GM21515 (cell line): ENCODE data around the gene SH3BGRL2.

ENCODE experiments used
- ATAC-seq: cut with Tn5 transposase; IDR thresholded peaks from one replicate; pipeline ENCODE4 v1.9.1; 2021; ENCODE audit not compliant: unreplicated experiment

Gene SH3BGRL2

DNA sequence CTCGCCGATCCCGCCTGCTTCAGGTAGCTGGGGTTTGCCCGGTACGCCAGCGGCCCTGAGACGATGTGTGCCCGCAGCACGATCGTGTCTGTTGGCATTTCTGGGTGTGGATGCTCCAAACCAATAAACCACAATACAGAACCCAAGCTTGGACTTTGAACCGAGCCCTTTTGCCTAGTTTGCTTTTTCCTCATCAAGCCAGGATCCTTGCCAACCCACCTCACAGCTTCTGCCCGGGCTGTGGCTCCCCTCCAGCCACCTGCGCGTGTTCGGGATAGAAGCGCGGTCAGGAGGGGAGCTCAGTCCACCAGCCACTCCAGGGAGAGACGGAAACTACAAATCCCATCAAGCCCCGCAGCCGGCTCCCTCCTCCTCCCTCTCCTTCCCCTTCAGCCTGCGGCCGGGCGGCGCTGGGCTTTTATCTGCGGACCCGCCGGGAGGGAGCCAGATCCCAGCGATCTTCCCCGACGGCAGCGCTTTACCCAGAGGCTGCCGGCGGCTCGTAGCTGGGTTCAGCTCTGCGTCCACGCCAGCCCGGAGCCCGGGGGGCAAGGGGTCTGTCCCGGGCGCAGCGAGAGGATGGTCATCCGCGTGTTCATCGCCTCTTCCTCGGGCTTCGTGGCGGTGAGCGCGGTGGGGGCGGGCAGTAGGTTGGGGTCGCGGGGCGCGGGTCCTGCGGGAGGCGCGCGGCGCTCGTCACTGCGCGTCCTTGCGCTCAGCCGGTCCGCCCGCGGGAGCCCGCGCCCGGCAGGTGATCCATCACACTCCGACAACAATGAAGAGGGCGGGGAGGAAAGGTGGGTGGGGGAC, at the start of gene SH3BGRL2:
TSS of gene SH3BGRL2 (plus strand) at position 447 of the 810 bp plus-strand sequence. CDS start at position 580, 133 bp downstream.
- no peak for ATAC-seq

GRCh38 chr6:79584332-79584731, 46.8 kb upstream of the SH3BGRL2 start:
- no peak for ATAC-seq

DNA sequence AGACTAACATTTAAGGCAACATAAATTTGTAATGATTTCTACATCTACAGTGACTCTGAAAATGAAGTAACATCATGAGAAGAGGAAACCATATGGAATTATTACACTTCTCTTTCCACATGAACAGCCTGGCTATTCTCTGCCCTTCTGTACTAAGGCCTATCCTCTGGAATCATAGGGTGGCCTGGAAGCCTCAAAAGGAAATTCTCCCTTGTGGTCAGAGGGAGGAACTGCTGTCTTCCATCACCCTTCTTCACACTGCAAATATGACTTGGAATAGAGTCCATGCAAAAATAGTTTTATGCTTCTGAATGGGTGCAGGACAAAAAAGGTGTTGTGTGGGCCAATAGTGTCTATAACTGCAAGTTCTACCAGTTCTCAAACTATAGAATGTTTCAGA, 44.6 kb upstream of the SH3BGRL2 start:
- no peak for ATAC-seq

DNA sequence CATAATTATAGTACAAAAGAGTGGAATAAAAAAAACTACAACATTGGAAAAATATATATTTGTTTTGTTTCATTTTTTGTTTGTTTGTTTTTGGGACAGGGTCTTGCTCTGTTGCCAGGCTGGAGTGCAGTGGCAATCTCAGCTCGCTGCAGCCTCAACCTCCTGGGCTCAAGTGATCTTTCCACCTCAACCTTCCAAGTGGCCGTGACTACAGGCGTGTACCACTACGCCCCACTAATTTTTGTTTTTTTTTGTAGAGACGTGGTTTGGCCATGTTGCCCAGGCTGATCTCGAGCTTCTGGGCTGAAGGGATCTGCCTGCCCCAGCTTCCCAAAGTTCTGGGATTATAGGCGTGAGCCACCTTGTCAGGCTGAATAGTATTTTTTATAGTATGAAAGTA, 41.4 kb upstream of the SH3BGRL2 start:
- no peak for ATAC-seq

DNA sequence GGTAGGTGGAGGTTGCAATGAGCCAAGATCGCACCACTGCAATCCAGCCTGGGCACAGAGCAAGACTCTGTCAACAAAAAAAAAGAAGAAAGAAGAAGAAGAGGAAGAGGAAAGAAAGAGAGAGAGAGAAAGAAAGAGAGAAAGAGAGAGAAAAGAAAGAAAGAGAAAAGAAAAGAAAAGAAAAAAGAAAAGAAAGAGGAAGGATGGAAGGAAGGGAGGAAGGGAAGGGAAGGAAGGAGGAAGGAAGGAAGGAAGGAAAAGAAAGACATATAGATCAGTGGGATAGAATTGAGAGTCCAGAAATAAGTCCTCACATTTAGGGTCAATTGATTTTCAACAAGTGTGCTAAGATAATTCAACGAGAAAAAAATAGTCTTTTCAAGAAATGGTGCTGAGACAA, 34.0 kb upstream of the SH3BGRL2 start:
- no peak for ATAC-seq

DNA sequence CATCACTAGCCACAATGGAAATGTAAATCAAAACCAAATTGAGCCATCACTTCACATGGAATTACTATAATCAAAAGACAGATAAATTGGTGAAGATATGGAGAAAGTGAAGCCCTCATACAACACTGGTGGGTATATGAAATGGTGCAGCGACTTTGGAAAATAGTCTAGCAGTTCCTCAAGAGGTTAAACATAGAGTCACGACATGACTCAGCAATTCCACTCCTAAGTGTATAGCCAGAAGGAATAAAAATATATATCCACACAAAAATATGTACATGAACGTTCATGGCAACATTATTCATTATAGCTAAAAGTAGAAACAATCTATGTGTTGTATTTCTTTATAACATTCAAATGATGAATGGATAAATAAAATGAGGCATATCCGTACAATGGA, 33.1 kb upstream of the SH3BGRL2 start:
- no peak for ATAC-seq

DNA sequence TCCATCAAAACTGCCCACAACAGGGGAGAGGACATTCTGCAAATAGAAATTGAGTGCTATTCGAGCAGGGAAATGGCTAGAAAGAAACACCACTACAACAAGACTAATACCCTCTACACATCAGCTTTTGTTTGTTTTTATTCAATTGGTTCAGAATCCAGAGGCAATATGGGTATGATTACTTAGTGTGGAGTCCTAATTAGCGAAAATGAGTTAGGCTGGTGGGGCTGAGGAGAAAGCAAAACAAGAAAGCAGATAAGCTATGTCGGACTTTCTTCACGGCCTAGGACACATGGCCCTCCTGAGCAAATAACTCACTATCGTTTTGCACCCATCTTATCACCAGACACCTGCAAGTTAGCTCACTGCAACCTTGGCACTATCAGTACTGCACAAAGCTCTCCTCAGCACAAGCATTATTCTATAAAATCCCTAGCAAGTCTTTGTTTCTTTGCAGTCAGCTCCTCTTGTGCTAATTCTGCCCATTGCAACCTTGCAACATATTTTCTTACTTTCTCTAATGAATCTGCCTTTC, 31.3 kb upstream of the SH3BGRL2 start:
- ATAC-seq = no peak

DNA sequence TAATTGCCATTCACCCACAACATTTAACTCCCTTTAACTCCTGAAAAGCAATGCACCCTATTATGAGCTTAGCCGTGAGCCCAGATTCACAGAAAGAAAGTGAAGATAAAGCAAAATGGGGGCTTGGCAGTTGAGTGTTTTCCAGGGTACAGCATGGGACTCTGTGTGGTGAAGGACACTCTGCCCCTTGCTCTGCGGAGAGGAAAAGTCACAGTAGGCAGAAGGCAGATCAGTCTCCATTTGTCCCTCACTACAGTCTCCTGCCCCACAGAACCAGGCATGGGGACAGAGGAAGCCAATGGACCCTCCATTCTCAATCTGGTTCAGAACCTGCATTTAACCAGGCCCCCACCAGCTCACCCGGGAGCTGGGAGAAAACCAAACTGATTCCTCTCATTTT, 30.8 kb upstream of the SH3BGRL2 start:
- no peak for ATAC-seq

GRCh38 chr6:79600812-79601609, 30.1 kb upstream of the SH3BGRL2 start:
- no peak for ATAC-seq

DNA sequence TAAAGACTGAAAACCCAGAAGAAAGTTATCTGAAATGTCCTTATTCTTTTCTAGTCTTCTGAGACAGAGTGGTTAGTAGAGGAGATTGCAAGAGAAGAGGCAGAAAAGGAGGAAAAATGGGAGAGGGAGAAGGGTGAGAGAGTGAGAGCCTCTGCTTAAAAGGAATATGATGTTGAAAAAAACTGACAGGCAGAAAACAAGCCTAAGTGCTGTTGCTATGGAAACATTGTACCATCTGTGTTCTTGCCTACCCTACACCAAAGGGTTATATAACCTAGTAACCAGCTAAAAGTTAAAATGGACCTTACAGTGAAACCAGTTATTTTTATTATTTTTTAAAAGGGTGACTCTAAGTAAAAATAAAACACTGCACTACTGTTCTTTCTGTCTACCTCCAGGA, 28.3 kb upstream of the SH3BGRL2 start:
- ATAC-seq = no peak

- no peak for ATAC-seq
Measured at GRCh38 chr6:79604583-79605037, 26.5 kb upstream of the SH3BGRL2 start.

- ATAC-seq = no peak
Measured at GRCh38 chr6:79605061-79605460, 26.1 kb upstream of the SH3BGRL2 start.

- ATAC-seq = no peak
Measured at GRCh38 chr6:79605968-79606764, 25.0 kb upstream of the SH3BGRL2 start.

GRCh38 chr6:79607000-79607399, 24.1 kb upstream of the SH3BGRL2 start:
- no peak for ATAC-seq

DNA sequence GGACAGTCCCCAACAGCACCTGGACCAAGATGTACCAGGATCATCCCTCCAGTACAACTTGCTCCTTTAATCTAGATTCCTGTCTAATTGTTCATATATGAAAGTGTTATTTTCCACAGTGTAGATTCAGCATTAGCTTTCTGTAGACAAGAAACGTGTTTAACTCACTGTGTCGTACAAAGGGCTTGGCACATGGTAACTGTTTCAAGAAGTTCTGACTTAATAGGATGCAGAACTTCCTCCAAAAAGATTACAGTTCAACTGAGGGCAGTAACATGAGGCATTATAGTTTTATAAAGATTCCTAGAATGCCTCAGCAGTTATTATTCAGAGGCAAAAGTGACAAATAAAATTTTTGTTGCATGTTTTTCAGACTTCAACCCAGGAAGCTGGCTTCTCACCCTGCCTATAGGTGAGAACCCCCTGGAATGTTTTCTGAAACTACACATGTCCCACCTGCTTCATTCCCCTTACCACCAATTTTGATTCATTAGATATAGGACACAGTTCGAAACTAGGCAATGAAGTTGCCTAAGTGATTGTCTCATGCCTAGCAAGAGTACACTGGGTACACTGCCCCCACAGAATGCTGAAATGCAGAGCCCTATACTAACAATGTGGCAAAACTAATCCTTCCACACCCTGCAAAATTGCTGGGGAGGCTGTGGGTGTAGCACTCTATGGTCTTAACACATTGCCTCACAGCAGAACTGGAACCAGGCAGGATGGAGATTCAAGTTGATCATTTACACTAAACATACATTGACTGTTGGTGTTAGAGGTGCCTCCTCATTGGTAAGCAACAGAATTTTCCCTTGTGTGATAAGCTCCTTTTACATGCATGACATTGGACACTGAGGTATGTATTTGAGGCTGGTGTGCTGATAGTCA, 22.6 kb upstream of the SH3BGRL2 start:
- ATAC-seq = no peak

DNA sequence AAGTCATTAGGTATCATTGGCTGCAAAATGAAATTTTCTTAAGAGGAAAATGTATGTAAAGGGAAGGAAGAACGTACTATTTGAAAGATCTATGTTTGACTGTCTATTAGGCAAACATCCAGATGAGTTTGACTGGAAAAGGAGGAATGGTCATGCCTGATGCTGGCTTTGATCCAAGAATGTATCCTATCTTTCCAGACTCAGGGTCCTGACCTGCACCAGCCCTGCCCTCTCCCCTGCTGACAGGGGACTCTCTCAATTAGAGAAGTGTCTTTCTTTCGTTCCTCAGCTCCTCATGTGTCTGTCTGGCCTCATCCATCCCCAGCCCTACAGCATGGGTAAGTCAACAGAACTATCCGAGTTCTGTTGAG, 21.9 kb upstream of the SH3BGRL2 start:
- no peak for ATAC-seq

DNA sequence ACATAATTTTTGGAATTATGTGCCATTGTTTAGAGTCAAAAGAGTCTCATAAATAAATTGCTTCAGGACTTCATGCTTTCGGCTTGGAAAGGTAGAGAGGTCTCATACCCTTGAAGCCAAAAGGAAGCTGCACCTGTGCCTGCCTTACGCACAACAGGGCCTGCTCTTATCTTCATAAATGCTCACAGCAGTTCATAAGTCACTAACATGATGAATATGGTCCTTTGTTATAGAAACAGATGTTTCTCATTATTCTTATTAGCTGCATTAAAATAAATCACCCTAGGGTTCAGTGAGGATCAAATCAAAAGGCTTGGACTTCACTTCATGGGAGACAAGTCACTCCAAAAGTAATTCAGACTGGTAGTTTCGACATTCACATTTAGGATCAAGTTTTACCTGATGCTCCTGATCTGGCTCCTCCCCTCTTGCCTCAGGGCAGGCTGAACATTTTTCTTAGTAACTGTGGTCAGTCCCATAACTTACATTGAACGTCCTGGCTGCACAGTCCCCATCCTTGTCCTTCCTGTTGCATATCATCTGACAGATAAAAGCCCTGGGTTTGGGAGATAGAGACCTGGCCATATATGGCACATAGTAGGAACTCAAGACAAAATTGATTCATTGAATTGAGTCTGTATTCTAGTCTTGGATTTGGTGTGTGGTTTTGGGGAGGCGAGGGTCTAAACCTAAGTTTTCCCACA, 20.7 kb upstream of the SH3BGRL2 start:
- no peak for ATAC-seq

DNA sequence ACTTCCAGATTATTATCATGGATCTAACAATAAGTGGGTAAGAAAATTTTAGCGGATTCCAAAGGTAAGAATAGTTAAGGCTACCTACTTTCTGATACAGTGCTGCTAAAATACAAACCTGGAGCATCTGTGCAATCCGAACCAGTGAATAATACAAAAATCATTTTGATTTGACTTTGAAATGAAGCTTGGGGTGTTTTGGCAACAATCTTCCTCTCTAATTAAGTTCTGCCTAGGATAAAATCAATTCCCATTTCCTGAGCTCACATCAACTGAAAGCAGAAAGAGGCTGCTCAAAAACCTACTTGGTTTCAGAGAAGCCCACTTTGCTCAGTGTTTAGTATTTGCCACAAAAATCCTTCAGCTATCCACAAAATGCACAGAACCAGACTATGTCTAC, 18.7 kb upstream of the SH3BGRL2 start:
- no peak for ATAC-seq

DNA sequence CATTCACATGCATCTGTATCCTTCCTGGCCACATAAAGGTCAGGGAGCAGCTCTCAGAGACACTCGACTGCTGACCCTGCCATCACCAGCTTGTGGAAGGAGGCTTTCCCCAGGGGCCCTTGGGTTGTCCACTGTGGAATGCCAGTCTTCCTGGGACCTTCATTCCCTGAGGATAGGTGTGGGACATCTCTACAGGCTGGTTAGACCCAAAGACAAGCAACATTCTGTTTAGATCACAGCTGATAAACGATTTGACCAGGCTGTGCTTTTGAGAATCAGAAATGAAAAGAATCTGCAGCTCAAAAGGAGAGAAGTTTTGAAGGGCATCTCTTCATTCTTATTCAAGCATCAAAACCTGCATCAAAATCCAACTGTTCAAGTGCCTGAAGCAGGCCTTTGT, 18.2 kb upstream of the SH3BGRL2 start:
- ATAC-seq = no peak

DNA sequence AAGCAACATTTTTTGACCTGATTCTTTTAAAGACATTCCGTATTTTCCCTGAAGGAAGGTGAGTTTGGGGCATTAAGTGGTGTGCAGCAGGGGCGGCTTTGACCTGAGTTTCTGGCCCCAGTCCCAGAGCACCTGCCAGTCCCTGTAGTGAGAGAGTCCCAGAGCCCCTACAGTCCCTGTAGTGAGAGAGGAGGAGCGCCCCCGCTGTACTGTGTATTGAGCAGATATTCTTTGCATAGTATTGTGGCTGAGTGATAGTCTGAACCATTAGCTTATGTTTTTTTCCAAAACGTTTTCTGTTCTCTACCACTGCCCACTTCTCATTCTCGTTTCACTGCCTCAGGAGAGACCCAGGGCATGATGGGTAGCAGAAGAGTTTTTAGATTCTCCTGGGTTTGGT, 17.2 kb upstream of the SH3BGRL2 start:
- ATAC-seq = no peak
